Measurements from ENCODE around the gene RALB. TPM values are rescaled to one million over a fixed set of nuclear protein-coding genes. Genes with fewer than 3 reads are reported as not detected.

Gene RALB
- total RNA-seq, 2 donors from 2014 or later = 21.9 to 50.2 TPM

DNA sequence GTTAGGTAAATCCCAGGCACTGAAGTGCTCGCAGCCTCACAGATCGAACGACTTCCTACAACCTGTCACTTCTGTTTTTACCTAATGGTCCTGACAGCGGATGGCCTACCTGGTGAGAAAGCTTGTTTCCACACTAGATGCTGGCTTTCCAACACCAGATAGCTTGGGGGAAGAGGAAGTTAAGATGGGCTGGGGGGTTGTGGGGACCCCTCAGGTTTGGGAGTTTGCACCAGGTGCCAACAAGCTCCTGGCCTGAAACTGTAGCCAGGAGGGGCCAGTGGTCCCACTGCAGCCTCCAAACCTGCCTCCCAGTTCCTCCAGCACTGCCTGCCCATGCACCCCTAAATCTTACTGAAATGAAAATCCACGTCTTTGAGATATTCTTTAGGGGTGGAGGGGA is 33.4 kb upstream of the RALB start:
- no peak for DNase-seq (ENCODE audit: low spot score)
- Histone ChIP-seq H3K27me3 (replicated peaks; ENCODE audit: insufficient read depth) (no peaks in the 10 kb centered on the region), H3K9me3 (no peaks in the 10 kb centered on the region), H3K27ac (no peak overlapping the region), H3K4me1 (ENCODE audit: control insufficient read depth in 1 of 2, low read depth in 2 of 2) (peaks cover 13 to 26% of the 10 kb centered on the region in 2 donors), H3K36me3 (peaks cover 10% of the 10 kb centered on the region), H3K4me3 (no peak overlapping the region)
- no peak for ATAC-seq (ENCODE audit: insufficient number of reproducible peaks, low FRiP score, low read depth)
- TF ChIP-seq, protein P1, sequence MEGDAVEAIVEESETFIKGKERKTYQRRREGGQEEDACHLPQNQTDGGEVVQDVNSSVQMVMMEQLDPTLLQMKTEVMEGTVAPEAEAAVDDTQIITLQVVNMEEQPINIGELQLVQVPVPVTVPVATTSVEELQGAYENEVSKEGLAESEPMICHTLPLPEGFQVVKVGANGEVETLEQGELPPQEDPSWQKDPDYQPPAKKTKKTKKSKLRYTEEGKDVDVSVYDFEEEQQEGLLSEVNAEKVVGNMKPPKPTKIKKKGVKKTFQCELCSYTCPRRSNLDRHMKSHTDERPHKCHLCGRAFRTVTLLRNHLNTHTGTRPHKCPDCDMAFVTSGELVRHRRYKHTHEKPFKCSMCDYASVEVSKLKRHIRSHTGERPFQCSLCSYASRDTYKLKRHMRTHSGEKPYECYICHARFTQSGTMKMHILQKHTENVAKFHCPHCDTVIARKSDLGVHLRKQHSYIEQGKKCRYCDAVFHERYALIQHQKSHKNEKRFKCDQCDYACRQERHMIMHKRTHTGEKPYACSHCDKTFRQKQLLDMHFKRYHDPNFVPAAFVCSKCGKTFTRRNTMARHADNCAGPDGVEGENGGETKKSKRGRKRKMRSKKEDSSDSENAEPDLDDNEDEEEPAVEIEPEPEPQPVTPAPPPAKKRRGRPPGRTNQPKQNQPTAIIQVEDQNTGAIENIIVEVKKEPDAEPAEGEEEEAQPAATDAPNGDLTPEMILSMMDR (IDR thresholded peaks at IDR 0.05) = no peak

GRCh38 chr2:120219766-120220165 is 32.9 kb upstream of the RALB start:
- TF ChIP-seq, protein P1 (IDR thresholded peaks at IDR 0.05) = no peak
- DNase-seq (ENCODE audit: low spot score) (no peak), ATAC-seq (ENCODE audit: insufficient number of reproducible peaks, low FRiP score, low read depth) (no peak)
- Histone ChIP-seq H3K4me1 (ENCODE audit: control insufficient read depth in 1 of 2, low read depth in 2 of 2) (peaks cover 13 to 29% of the 10 kb centered on the region in 2 donors), H3K27ac (no peak overlapping the region), H3K36me3 (peaks cover 10% of the 10 kb centered on the region), H3K4me3 (no peak overlapping the region), H3K27me3 (replicated peaks; ENCODE audit: insufficient read depth) (no peaks in the 10 kb centered on the region), H3K9me3 (no peaks in the 10 kb centered on the region)

GRCh38 chr2:120220756-120221155 is 31.9 kb upstream of the RALB start:
- TF ChIP-seq, protein P1 (IDR thresholded peaks at IDR 0.05) = no peak
- no peak overlapping the region for H3K4me3 ChIP-seq
- H3K27ac ChIP-seq = no peak overlapping the region
- DNase-seq (ENCODE audit: low spot score) (no peak), ATAC-seq (ENCODE audit: insufficient number of reproducible peaks, low FRiP score, low read depth) (no peak)
- peaks cover 10% of the 10 kb centered on the region for H3K36me3 ChIP-seq
- H3K9me3 ChIP-seq = no peaks in the 10 kb centered on the region
- no peaks in the 10 kb centered on the region for H3K27me3 ChIP-seq (replicated peaks; ENCODE audit: insufficient read depth)
- H3K4me1 ChIP-seq (ENCODE audit: control insufficient read depth in 1 of 2, low read depth in 2 of 2) = peaks cover 13 to 29% of the 10 kb centered on the region in 2 donors

DNA sequence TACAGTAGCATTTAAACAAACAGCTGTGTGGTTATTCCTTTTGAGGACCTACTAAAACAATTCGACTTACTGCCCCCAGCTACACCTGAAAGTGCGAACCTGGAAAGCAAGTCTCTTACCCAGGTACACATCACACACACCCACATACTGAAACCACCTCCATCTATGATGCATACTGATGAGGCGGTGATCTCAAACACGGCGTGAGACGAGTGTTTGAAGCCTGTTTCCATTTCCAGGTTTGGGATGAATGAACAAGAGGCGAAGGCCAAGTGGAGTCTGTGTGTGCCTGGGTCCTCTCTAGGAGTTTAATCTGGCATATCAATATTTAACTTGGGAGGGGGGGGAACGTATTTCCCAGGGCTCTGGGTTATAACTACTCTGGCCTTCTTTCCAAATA is 31.0 kb upstream of the RALB start:
- Histone ChIP-seq H3K4me3 (no peak overlapping the region), H3K4me1 (ENCODE audit: control insufficient read depth in 1 of 2, low read depth in 2 of 2) (peaks cover 13 to 29% of the 10 kb centered on the region in 2 donors), H3K9me3 (no peaks in the 10 kb centered on the region), H3K27me3 (replicated peaks; ENCODE audit: insufficient read depth) (no peaks in the 10 kb centered on the region), H3K27ac (no peak overlapping the region), H3K36me3 (peaks cover 10% of the 10 kb centered on the region)
- TF ChIP-seq, protein P1 (IDR thresholded peaks at IDR 0.05) = no peak
- no peak for ATAC-seq (ENCODE audit: insufficient number of reproducible peaks, low FRiP score, low read depth)
- no peak for DNase-seq (ENCODE audit: low spot score)

GRCh38 chr2:120222186-120223033 is 30.2 kb upstream of the RALB start:
- peaks cover 13 to 29% of the 10 kb centered on the region in 2 donors for H3K4me1 ChIP-seq (ENCODE audit: control insufficient read depth in 1 of 2, low read depth in 2 of 2)
- ATAC-seq (ENCODE audit: insufficient number of reproducible peaks, low FRiP score, low read depth) (no peak), DNase-seq (ENCODE audit: low spot score) (no peak)
- TF ChIP-seq, protein P1 (IDR thresholded peaks at IDR 0.05) = no peak
- no peaks in the 10 kb centered on the region for H3K27me3 ChIP-seq (replicated peaks; ENCODE audit: insufficient read depth)
- H3K27ac ChIP-seq = peak overlapping the region; percentile 83 to 87
- no peaks in the 10 kb centered on the region for H3K9me3 ChIP-seq
- H3K4me3 ChIP-seq = peak overlapping the region; percentile 96
- H3K36me3 ChIP-seq = peaks cover 10% of the 10 kb centered on the region
